Measurements from ENCODE around the gene SNTG2.

The SNTG2 gene

DNA sequence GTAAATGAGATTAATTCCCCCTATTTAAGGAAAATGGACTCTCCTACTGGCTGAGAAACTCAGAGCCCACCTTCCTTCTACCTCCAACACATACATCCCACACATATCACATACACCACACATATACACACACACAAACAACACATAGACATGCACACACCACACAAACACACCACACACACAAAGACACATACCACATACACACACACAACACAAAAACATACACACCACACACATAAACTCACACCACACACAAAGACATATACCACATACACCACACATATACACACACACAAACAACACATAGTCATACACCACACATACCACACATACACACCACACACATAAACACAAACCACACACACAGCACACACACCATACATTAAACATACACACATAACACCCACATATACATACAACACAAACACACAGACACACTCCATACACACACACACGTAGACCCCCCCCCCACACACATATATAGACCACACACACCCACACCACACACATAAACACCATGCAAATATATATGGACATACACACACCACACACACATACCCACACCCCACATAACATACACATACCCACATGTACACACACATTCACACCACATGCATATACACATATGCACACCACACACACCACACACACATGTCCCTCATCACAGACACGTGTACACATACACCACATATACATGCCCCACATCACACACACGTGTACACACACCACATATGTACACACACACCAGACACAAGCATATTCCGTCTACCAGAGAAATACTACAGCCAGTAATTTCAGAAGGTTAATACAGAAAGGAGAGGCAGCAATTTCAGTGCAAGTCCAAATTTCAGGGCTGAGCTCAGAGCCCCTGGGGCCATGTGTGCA lies 204.3 kb downstream of the SNTG2 start:
- DNase-seq = no peak

DNA sequence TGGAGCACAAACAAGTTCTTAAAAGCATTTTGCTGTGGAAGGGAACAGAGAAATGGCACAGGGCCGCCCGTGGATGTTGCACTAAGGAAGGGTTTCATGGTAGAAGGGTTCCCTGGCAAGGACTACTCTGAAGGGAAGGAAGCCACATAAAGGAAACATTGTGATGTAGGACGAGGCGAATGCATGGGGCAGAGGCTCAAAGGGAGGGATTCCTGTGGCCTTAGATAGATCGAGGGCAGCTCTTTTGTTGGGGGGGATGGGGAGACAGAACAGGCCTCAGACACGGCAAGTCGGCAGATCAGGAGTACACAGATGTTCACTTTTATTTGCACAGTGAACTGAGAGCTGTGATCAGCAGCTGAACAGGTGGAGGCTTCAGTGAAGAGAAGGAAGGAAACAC lies 205.4 kb downstream of the SNTG2 start:
- DNase-seq = no peak

DNA sequence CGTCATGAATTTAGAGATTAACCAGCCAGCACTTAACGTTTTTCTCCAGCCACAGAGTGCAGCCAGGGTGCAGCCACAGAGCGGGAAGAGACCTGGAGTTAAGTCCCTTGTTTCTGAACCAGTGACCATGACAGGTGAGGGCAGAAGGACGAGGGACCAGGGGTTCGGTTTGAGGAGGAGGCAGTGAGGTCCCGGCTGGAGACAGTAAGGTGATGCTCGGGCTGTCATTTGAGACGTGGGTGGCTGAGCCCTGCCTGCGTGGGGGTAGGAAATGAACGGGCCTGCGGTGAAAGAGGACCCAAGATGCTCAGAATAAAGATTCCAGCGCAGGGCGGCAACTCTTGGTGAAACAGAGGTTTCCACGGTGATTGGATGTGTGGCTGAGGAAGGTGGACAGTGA lies 205.9 kb downstream of the SNTG2 start:
- no peak for DNase-seq

GRCh38 chr2:1157107-1157506 lies 206.5 kb downstream of the SNTG2 start:
- DNase-seq = no peak

GRCh38 chr2:1159013-1159412 lies 208.4 kb downstream of the SNTG2 start:
- DNase-seq = no peak

DNA sequence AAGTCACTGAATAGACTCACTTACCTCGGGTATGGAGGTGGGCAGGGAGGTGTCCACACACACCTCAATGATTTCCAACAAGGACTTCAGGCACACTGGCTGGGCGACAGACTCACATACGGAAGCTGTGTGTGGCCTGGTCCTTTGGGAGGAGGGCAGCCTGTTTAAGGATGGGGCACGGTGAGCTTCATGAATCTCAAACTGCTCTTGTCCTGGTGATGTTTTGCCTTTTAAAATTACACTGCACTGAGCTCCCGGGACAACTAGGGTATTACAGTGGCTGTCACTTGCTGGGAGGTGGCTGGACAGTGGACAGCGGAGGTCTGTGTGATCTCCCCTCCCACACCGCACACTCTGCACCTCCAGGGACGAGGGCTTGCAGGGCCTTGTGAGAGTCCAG lies 211.6 kb downstream of the SNTG2 start:
- no peak for DNase-seq

DNA sequence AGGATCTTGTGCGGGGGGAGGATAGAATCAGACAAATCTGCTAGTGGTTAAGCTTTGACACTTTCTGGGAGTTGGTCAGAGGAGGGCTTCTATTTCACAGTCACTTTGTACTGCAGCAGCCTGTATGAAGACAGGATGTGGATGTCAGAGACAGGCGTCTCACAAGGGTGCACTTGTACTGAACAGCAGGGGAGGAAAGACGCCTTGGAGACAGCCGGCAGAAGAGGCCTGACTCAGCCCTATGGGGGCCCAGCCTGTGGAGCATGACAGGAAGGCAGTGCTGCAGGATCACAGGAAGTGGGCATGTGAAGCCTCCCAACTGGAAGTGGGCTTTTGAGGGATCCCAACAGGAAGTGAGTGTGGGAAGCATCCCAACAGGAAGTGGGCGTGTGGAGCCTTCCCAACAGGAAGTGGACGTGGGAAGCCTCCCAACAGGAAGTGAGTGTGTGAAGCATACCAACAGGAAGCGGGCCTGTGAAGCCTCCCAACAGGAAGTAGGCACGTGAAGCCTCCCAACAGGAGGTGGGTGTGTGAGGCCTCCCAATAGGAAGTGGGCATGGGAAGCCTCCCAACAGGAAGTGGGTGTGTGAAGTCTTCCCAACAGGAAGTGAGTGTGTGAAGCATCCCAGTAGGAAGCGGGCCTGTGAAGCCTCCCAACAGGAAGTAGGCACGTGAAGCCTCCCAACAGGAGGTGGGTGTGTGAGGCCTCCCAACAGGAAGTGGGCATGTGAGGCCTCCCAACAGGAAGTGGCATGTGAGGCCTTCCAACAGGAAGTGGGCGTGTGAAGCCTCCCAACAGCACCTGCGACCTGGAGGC lies 212.3 kb downstream of the SNTG2 start:
- no peak for DNase-seq

GRCh38 chr2:1166976-1167375 lies 216.3 kb downstream of the SNTG2 start:
- DNase-seq = no peak

GRCh38 chr2:1168846-1169245 lies 218.2 kb downstream of the SNTG2 start:
- DNase-seq = no peak

- DNase-seq = no peak
Observed at GRCh38 chr2:1169291-1169949, 218.8 kb downstream of the SNTG2 start.

DNA sequence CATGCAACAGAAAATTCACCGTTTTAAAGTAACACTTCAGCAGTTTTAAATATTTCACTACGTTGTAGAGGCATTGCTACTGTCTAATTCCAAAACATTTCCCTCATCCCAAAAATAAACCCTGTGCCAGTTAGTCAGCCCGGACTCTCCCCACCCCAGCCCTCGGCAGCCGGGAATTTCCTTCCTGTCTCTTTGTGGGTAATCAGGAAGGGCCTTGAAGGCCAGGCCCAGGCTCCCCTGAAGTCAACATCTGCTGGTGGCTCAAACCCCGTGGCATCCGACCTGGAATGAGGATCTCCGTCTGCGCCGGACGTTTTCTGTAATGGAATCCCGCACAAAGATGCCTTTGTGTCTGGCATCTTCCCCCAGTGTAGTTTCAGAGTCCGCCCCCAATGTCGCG lies 219.6 kb downstream of the SNTG2 start:
- DNase-seq = no peak

- DNase-seq = no peak
Observed at GRCh38 chr2:1170711-1171110, 220.1 kb downstream of the SNTG2 start.

- DNase-seq = no peak
Observed at GRCh38 chr2:1173528-1173927, 222.9 kb downstream of the SNTG2 start.

- DNase-seq = no peak
Observed at GRCh38 chr2:1181893-1182292, 231.2 kb downstream of the SNTG2 start.

DNA sequence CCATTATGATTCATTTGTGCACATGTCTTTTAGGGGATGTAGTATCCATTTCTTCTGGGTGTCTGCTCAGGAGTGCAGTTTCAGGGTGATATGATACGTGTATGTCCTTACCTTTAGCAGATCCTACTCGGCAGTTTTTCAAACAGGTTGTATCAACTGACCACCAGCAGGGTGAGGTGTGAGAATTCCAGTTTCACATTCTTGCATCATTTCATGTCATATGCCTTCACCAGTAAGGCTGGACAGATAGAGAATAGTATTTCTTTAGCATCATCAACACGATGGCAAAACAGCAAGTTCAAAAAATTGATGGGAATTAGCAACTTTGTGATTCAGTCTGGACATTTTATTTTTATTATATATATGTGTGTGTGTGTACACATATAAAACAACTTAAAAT lies 232.7 kb downstream of the SNTG2 start:
- DNase-seq = no peak

GRCh38 chr2:1186421-1186820 lies 235.8 kb downstream of the SNTG2 start:
- no peak for DNase-seq

- no peak for DNase-seq
Observed at GRCh38 chr2:1187189-1187588, 236.5 kb downstream of the SNTG2 start.

DNA sequence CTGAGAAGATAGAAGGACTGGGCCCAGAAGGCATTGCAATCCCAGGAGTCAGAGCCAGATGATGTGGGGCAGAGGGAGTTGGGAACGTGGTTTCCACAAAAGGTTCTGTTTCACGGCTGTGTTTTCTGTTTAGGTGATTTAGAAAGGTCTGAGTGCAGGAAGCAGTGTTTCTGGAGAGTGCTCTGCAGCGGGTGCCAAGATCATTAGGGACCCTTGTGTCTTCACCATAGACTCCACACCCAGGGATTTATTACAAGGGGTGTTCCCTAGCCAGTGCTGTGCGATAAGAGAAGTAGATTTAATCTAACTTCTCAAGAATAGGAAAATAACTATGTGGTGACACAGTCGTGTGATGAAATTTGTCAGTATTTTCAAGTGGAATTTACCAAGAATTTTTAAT lies 241.5 kb downstream of the SNTG2 start:
- no peak for DNase-seq

GRCh38 chr2:1193801-1194200 lies 243.2 kb downstream of the SNTG2 start:
- DNase-seq = no peak

DNA sequence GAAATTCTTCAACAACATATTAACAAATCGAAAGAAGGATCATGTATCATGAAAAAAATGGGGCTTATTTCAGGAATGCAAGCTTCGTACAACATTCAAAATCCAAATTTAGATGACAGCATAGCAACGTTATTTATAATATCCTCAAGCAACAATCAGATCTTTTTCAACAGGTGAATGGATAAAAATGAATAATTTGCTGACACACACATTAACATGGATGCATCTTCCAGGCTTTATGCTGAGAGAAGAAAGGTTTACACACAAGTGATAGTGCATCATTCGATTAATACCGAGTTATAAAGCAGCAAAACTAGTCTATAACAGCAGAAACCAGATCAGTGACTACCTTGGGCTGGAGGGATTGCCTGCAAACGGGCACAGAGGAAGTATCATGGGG lies 253.1 kb downstream of the SNTG2 start:
- DNase-seq = no peak

- no peak for DNase-seq
Observed at GRCh38 chr2:1205853-1206252, 255.2 kb downstream of the SNTG2 start.

- no peak for DNase-seq
Observed at GRCh38 chr2:1207962-1208510, 257.4 kb downstream of the SNTG2 start.

- no peak for DNase-seq
Observed at GRCh38 chr2:1208522-1208921, 257.9 kb downstream of the SNTG2 start.

All from NCI-H1105 treated with DMSO at 0.1 percent for 48 hours (cell line).